ENCODE results near the gene ANK3.

DNA sequence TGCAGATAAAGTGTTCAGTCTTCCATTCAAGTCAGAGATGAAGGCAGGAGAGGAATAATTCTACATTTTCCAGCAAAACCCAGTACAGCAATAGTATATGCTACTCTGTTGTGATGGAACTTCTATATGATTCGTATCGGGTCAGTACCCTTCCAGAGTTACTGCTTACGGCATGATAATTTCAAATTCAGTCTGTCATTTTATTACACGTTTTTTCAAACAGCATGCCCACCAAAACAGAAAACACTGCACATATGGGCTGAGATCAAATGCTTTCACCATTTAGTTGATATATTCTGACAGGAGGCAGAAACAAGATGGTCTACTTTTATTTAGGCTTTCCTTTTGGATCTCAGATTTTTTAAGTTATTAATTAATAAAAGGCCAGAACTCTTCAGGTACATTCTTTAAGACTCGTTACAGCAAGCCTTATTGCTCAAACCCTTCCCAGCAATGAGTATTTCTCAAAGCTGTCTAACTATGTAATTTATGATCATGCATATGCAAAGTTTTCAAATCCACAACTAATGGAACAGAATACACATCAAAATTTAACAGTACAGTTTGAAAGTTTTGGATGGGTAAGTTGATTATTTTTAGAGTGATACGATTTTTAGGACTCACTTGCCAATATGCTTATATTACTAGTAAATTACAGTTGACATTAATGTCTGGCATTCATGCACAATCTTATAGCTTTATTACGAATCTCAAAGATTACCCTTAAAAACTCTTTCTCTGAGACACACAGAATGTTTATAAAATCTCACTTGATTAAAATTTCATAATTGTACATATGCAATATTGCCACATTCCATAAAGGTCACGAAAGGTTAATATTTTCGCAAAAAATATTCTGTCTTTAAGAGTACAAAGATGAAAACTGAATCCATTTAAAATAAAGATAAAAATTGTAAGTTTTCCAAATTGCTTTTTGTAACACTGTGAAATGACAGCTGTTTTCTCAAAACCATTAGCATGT lies 91.0 kb downstream of the ANK3 start:
- TF ChIP-seq, protein P1, sequence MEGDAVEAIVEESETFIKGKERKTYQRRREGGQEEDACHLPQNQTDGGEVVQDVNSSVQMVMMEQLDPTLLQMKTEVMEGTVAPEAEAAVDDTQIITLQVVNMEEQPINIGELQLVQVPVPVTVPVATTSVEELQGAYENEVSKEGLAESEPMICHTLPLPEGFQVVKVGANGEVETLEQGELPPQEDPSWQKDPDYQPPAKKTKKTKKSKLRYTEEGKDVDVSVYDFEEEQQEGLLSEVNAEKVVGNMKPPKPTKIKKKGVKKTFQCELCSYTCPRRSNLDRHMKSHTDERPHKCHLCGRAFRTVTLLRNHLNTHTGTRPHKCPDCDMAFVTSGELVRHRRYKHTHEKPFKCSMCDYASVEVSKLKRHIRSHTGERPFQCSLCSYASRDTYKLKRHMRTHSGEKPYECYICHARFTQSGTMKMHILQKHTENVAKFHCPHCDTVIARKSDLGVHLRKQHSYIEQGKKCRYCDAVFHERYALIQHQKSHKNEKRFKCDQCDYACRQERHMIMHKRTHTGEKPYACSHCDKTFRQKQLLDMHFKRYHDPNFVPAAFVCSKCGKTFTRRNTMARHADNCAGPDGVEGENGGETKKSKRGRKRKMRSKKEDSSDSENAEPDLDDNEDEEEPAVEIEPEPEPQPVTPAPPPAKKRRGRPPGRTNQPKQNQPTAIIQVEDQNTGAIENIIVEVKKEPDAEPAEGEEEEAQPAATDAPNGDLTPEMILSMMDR (tag by site-specific recombination; IDR thresholded peaks at IDR 0.05), result no peak
- no peak for TF ChIP-seq YY1 (tag by site-specific recombination; IDR thresholded peaks at IDR 0.05)
- no peak for TF ChIP-seq ZNF175 (tag by site-specific recombination; IDR thresholded peaks at IDR 0.05)
- no peak for TF ChIP-seq SETDB1 (IDR thresholded peaks at IDR 0.05; ENCODE audit: insufficient read length, low read length)
- TF ChIP-seq ZNF292 (tag by site-specific recombination; IDR thresholded peaks at IDR 0.05; ENCODE audit: borderline replicate concordance, low read depth), result no peak
- TF ChIP-seq, protein P2, sequence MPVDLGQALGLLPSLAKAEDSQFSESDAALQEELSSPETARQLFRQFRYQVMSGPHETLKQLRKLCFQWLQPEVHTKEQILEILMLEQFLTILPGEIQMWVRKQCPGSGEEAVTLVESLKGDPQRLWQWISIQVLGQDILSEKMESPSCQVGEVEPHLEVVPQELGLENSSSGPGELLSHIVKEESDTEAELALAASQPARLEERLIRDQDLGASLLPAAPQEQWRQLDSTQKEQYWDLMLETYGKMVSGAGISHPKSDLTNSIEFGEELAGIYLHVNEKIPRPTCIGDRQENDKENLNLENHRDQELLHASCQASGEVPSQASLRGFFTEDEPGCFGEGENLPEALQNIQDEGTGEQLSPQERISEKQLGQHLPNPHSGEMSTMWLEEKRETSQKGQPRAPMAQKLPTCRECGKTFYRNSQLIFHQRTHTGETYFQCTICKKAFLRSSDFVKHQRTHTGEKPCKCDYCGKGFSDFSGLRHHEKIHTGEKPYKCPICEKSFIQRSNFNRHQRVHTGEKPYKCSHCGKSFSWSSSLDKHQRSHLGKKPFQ (tag by site-specific recombination; IDR thresholded peaks at IDR 0.05), result no peak
- no peak for TF ChIP-seq PRDM1 (tag by site-specific recombination; IDR thresholded peaks at IDR 0.05)
- no peak for TF ChIP-seq KLF7 (tag by site-specific recombination; IDR thresholded peaks at IDR 0.05; ENCODE audit: borderline replicate concordance)
- TF ChIP-seq ZNF354C (tag by site-specific recombination; IDR thresholded peaks at IDR 0.05; ENCODE audit: borderline replicate concordance, low read depth), result no peak
- TF ChIP-seq ZNF785 (tag by site-specific recombination; IDR thresholded peaks at IDR 0.05), result no peak
- TF ChIP-seq ZNF24 (tag by site-specific recombination; IDR thresholded peaks at IDR 0.05), result no peak
- no peak for TF ChIP-seq ZBTB7A (tag by site-specific recombination; IDR thresholded peaks at IDR 0.05; ENCODE audit: low read depth)
